WTC11 (cell line): Measurements from ENCODE around the gene AOAH. TPM values are rescaled to one million over a fixed set of nuclear protein-coding genes. Genes with fewer than 3 reads are reported as not detected.

Experiments
- ATAC-seq: fragments of 200-7000 bp; cut with Tn5 transposase; 2 replicates; pipeline ENCODE4 v1.10.0; 2021; ENCODE audit warnings: mild to moderate bottlenecking, moderate library complexity
- CTCF ChIA-PET: fragments of 300-600 bp; sonication (Branson Sonifier 250); formaldehyde crosslinking; loops from one replicate; lab custom pipeline; 2021; ENCODE audit warnings: antibody characterized with exemption; lab: Charles Lee
- POLR2A ChIA-PET: fragments of 350-600 bp; sonication (Branson Sonifier 250); formaldehyde crosslinking; loops from one replicate; lab custom pipeline; 2021; ENCODE audit warnings: antibody characterized with exemption; lab: Charles Lee
- DNase-seq: peaks from one replicate; pipeline ENCODE4 v3.0.0; 2021; ENCODE audit warnings: low spot score
- H3K27ac Mint-ChIP-seq: 2 replicates; pipeline ENCODE4 v1.8.0; 2021; ENCODE audit warnings: mixed read lengths
- H3K27me3 Mint-ChIP-seq: 2 replicates; pipeline ENCODE4 v1.8.0; 2021; ENCODE audit warnings: low read depth, mild to moderate bottlenecking, moderate library complexity, mixed read lengths
- H3K36me3 Mint-ChIP-seq: 2 replicates; pipeline ENCODE4 v1.8.0; 2021; ENCODE audit warnings: mixed read lengths
- H3K4me1 Mint-ChIP-seq: 2 replicates; pipeline ENCODE4 v1.8.0; 2022; ENCODE audit warnings: mixed read lengths
- H3K4me3 Mint-ChIP-seq: 2 replicates; pipeline ENCODE4 v1.8.0; 2021; ENCODE audit warnings: mild to moderate bottlenecking, moderate library complexity, mixed read lengths
- H3K9me3 Mint-ChIP-seq: 2 replicates; pipeline ENCODE4 v1.8.0; 2021; ENCODE audit warnings: mixed read lengths
- CREB1 ChIP-seq: sonication (generic); formaldehyde crosslinking; IDR thresholded peaks from 2 replicates; pipeline ENCODE4 v1.8.0; 2023; ENCODE audit warnings: mild to moderate bottlenecking, missing genetic modification reagents
- CREM ChIP-seq: sonication (generic); formaldehyde crosslinking; IDR thresholded peaks from 2 replicates; pipeline ENCODE4 v1.8.1; 2022; ENCODE audit warnings: mild to moderate bottlenecking, missing genetic modification reagents, moderate library complexity
- E2F1 ChIP-seq: sonication (generic); formaldehyde crosslinking; IDR thresholded peaks from 2 replicates; pipeline ENCODE4 v1.8.0; 2022; ENCODE audit warnings: mild to moderate bottlenecking, missing genetic modification reagents
- FOXK1 ChIP-seq: sonication (generic); formaldehyde crosslinking; IDR thresholded peaks from 2 replicates; pipeline ENCODE4 v1.8.0; 2022; ENCODE audit warnings: mild to moderate bottlenecking, moderate library complexity, missing genetic modification reagents
- GABPB1 ChIP-seq: sonication (generic); formaldehyde crosslinking; IDR thresholded peaks from 2 replicates; pipeline ENCODE4 v1.8.1; 2023; ENCODE audit warnings: mild to moderate bottlenecking, missing genetic modification reagents
- JAZF1 ChIP-seq: fragments of 250-450 bp; sonication (Bioruptor Pico); IDR thresholded peaks from 2 replicates; pipeline ENCODE4 v1.9.0; 2021; ENCODE audit warnings: moderate library complexity, mild to moderate bottlenecking, inconsistent platforms
- MAX ChIP-seq: sonication (generic); formaldehyde crosslinking; IDR thresholded peaks from 2 replicates; pipeline ENCODE4 v1.8.0; 2022; ENCODE audit warnings: mild to moderate bottlenecking, missing genetic modification reagents
- NFATC4 ChIP-seq: fragments of 250-450 bp; sonication (Bioruptor Pico); IDR thresholded peaks from 2 replicates; pipeline ENCODE4 v1.9.0; 2021; ENCODE audit warnings: mild to moderate bottlenecking
- SMAD4 ChIP-seq: sonication (generic); formaldehyde crosslinking; IDR thresholded peaks from 2 replicates; pipeline ENCODE4 v1.8.0; 2022; ENCODE audit warnings: mild to moderate bottlenecking, missing genetic modification reagents
- STAT6 ChIP-seq: sonication (generic); formaldehyde crosslinking; conservative IDR thresholded peaks from 2 replicates; pipeline ENCODE4 v1.8.1; 2023; ENCODE audit warnings: mild to moderate bottlenecking, low read depth, missing genetic modification reagents, moderate library complexity
- TP53 ChIP-seq: sonication (generic); formaldehyde crosslinking; IDR thresholded peaks from 2 replicates; pipeline ENCODE4 v1.8.1; 2023; ENCODE audit warnings: mild to moderate bottlenecking, missing genetic modification reagents
- ZNF263 ChIP-seq: sonication (generic); formaldehyde crosslinking; IDR thresholded peaks from 2 replicates; pipeline ENCODE4 v1.8.1; 2022; ENCODE audit warnings: low read depth, mild to moderate bottlenecking, moderate library complexity, missing genetic modification reagents
- ZNF396 ChIP-seq: fragments of 250-450 bp; sonication (Bioruptor Pico); IDR thresholded peaks from 2 replicates; pipeline ENCODE4 v1.8.0; 2021; ENCODE audit warnings: mild to moderate bottlenecking, moderate library complexity, borderline replicate concordance
- ZNF423 ChIP-seq: fragments of 250-450 bp; sonication (Bioruptor Pico); IDR thresholded peaks from 2 replicates; pipeline ENCODE4 v2.1.2; 2022; ENCODE audit warnings: mild to moderate bottlenecking, moderate library complexity
- ZNF671 ChIP-seq: fragments of 250-450 bp; sonication (Bioruptor Pico); IDR thresholded peaks from 2 replicates; pipeline ENCODE4 v1.8.0; 2021; ENCODE audit warnings: mild to moderate bottlenecking
- total RNA-seq: library from RNA; stranded (reverse); gene quantifications from 3 replicates; pipeline ENCODE4 v1.2.3, GENCODE V29; 2021
- TF ChIP-seq, protein P1 (sequence below): sonication (generic); formaldehyde crosslinking; IDR thresholded peaks from 2 replicates; pipeline ENCODE4 v1.8.1; 2022; ENCODE audit warnings: mild to moderate bottlenecking, missing genetic modification reagents, moderate library complexity, borderline replicate concordance
- TF ChIP-seq, protein P2 (sequence below): sonication (generic); formaldehyde crosslinking; IDR thresholded peaks from 2 replicates; pipeline ENCODE4 v1.8.1; 2023; ENCODE audit warnings: mild to moderate bottlenecking, missing genetic modification reagents
- TF ChIP-seq, protein P3 (sequence below): sonication (generic); formaldehyde crosslinking; IDR thresholded peaks from 2 replicates; pipeline ENCODE4 v1.8.0; 2023; ENCODE audit warnings: mild to moderate bottlenecking, missing genetic modification reagents
- TF ChIP-seq, protein P4 (sequence below): sonication (generic); formaldehyde crosslinking; IDR thresholded peaks from 2 replicates; pipeline ENCODE4 v1.8.1; 2023; ENCODE audit warnings: mild to moderate bottlenecking, missing genetic modification reagents, moderate library complexity
- TF ChIP-seq, protein P5 (sequence below): fragments of 250-450 bp; sonication (Bioruptor Pico); conservative IDR thresholded peaks from 2 replicates; pipeline ENCODE4 v1.9.0; 2021; ENCODE audit warnings: mild to moderate bottlenecking

AOAH gene
- total RNA-seq, 1 experiment from 2014 or later = 0.31 TPM

- TF ChIP-seq, protein P1, sequence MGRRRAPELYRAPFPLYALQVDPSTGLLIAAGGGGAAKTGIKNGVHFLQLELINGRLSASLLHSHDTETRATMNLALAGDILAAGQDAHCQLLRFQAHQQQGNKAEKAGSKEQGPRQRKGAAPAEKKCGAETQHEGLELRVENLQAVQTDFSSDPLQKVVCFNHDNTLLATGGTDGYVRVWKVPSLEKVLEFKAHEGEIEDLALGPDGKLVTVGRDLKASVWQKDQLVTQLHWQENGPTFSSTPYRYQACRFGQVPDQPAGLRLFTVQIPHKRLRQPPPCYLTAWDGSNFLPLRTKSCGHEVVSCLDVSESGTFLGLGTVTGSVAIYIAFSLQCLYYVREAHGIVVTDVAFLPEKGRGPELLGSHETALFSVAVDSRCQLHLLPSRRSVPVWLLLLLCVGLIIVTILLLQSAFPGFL (CRISPR knock-in tag) = no peak
- TF ChIP-seq CREM (CRISPR knock-in tag) (no peak), JAZF1 (CRISPR knock-in tag) (no peak)
Observed at GRCh38 chr7:36604806-36605205, 119.5 kb downstream of the AOAH start (continued).

DNA sequence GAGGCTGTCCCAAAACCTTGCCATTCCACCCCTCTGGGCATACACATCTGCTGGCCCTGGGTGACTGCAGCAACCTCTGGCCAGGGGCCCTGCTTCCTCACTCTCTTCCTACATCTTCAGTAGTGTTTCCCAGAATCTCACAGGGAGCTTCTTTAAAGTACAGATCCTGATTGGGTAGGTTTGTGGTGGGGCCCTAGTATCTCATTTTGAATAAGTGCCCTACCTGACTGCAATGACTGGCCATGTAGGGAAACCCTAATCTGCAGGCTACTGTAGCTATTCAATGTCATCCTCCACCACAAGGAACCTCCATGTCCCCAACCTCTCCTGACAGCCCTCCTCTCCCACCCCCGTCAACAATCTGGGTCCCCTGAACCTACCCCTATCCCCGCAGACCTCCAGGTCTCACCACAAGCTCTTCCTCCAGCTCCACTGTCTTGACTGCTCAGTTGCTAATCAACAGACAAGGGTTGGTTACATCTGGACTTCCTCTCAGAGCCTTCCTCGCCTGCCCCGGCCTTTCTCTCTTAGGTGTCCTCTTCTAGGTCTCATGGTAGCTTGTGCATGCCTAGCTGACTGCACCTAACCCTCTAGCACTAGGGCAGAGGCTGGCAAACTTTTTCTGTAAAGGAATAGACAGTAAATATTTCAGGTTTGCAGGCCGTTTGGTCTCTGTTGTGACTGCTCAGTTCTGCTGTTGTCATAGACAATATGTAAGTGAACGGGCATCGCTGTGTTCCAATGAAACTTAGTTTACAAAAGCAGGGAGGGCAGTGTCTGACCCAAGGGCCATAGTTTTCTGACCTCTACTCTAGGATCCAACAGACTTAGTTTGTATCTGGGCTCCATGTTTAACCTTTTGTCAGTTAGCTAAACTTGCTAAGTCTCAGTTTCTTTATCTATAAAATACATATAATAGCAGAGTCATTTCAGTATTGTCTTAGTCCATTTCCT is 121.1 kb downstream of the AOAH start:
- no peaks in the 10 kb centered on the region for H3K36me3 Mint-ChIP-seq
- no peaks in the 10 kb centered on the region for H3K9me3 Mint-ChIP-seq
- TF ChIP-seq FOXK1 (CRISPR knock-in tag) = no peak
- no peak for TF ChIP-seq ZNF263 (CRISPR knock-in tag)
- no peak for TF ChIP-seq GABPB1 (CRISPR knock-in tag)
- no peak for TF ChIP-seq SMAD4
- TF ChIP-seq CREB1 = no peak
- TF ChIP-seq TP53 (CRISPR knock-in tag) = no peak
- TF ChIP-seq ZNF396 (CRISPR knock-in tag) = no peak
- CTCF ChIA-PET = no interaction called here
- H3K4me3 Mint-ChIP-seq = no peak overlapping the region
- POLR2A ChIA-PET = interaction anchor here (0.5 kb wide), 1 partner anchor 66 kb away, joined by 3 read pairs; no protein-coding TSS in a partner anchor
- H3K4me1 Mint-ChIP-seq = peaks cover 19% of the 10 kb centered on the region
- DNase-seq = no peak
- no peak for ATAC-seq
- no peak overlapping the region for H3K27ac Mint-ChIP-seq
- H3K27me3 Mint-ChIP-seq = peaks cover 6% of the 10 kb centered on the region

DNA sequence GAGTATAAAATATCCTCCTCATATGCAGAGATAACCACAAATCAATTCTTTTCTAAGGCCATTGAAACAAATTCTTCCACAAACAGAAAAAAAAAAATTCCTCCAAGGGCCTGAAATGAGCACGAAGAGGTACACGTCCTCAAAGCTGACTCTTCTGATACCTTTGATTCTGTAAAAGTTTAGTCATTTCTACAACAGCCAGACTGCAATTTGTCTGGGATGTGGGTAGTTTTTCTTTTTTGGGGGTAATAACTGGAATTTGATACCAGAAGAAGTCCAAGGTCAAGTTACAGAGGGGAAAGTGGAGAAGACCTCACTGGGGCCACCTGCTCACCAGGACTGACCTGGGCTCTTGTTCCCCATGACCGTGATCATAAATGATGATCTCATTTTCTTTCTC is 121.8 kb downstream of the AOAH start:
- CTCF ChIA-PET = no interaction called here
- H3K4me3 Mint-ChIP-seq = no peak overlapping the region
- H3K27me3 Mint-ChIP-seq = peaks cover 4% of the 10 kb centered on the region
- no peak overlapping the region for H3K27ac Mint-ChIP-seq
- no peaks in the 10 kb centered on the region for H3K36me3 Mint-ChIP-seq
- H3K4me1 Mint-ChIP-seq = peaks cover 13% of the 10 kb centered on the region
- POLR2A ChIA-PET = no interaction called here
- H3K9me3 Mint-ChIP-seq = no peaks in the 10 kb centered on the region
- ATAC-seq (no peak), DNase-seq (no peak)
- TF ChIP-seq E2F1 = no peak
- TF ChIP-seq, protein P2, sequence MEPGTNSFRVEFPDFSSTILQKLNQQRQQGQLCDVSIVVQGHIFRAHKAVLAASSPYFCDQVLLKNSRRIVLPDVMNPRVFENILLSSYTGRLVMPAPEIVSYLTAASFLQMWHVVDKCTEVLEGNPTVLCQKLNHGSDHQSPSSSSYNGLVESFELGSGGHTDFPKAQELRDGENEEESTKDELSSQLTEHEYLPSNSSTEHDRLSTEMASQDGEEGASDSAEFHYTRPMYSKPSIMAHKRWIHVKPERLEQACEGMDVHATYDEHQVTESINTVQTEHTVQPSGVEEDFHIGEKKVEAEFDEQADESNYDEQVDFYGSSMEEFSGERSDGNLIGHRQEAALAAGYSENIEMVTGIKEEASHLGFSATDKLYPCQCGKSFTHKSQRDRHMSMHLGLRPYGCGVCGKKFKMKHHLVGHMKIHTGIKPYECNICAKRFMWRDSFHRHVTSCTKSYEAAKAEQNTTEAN (CRISPR knock-in tag) = no peak
- TF ChIP-seq, protein P3, sequence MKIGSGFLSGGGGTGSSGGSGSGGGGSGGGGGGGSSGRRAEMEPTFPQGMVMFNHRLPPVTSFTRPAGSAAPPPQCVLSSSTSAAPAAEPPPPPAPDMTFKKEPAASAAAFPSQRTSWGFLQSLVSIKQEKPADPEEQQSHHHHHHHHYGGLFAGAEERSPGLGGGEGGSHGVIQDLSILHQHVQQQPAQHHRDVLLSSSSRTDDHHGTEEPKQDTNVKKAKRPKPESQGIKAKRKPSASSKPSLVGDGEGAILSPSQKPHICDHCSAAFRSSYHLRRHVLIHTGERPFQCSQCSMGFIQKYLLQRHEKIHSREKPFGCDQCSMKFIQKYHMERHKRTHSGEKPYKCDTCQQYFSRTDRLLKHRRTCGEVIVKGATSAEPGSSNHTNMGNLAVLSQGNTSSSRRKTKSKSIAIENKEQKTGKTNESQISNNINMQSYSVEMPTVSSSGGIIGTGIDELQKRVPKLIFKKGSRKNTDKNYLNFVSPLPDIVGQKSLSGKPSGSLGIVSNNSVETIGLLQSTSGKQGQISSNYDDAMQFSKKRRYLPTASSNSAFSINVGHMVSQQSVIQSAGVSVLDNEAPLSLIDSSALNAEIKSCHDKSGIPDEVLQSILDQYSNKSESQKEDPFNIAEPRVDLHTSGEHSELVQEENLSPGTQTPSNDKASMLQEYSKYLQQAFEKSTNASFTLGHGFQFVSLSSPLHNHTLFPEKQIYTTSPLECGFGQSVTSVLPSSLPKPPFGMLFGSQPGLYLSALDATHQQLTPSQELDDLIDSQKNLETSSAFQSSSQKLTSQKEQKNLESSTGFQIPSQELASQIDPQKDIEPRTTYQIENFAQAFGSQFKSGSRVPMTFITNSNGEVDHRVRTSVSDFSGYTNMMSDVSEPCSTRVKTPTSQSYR (CRISPR knock-in tag) = no peak
- TF ChIP-seq, protein P4, sequence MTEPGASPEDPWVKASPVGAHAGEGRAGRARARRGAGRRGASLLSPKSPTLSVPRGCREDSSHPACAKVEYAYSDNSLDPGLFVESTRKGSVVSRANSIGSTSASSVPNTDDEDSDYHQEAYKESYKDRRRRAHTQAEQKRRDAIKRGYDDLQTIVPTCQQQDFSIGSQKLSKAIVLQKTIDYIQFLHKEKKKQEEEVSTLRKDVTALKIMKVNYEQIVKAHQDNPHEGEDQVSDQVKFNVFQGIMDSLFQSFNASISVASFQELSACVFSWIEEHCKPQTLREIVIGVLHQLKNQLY (CRISPR knock-in tag) = no peak
- no peak for TF ChIP-seq NFATC4
- no peak for TF ChIP-seq ZNF396 (CRISPR knock-in tag)
- TF ChIP-seq, protein P5, sequence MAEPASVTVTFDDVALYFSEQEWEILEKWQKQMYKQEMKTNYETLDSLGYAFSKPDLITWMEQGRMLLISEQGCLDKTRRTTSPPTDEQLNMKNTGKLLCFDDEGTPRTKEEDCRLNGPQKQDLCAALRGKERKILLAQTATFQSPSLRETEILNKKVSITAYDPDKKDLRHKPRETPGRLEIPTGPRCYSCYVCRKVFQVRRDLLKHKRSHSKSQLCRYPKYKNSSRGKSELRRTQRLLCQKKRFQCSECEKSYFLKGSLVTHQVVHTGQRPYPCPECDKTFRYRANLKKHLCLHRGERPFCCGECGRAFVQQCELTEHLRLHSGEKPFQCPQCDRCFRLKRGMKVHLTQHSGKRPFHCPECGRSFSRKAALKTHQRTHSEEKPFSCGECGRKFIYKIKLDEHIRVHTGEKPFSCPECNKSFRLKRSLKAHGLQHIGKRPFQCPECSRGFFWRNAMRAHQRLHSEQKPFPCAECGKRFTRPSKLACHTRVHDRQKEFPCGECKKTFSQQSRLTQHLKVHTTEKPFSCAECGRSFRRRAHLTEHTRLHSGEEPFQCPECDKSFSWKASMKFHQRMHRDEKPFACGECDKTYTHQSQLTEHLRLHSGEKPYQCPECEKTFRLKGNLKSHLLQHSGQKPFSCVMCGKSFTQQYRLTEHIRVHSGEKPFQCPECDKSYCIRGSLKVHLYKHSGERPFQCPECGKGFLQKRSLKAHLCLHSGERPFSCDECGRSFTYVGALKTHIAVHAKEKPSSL = no peak
- TF ChIP-seq ZNF423 (CRISPR knock-in tag) = no peak
- TF ChIP-seq ZNF671 (CRISPR knock-in tag) = no peak
- TF ChIP-seq MAX (CRISPR knock-in tag) = no peak
- TF ChIP-seq STAT6 (CRISPR knock-in tag) = no peak
